Endothelial cell of umbilical vein (primary cell): ENCODE data around the gene DST.

ENCODE experiments used
- CTCF ChIP-seq, 2 donors: IDR thresholded peaks; 1 replicate in 1 of 2; 2 replicates in 1 of 2; pipeline ENCODE4 v1.5.1; 2011; ENCODE audit warnings: low read length in 2 of 2, mild to moderate bottlenecking in 2 of 2, moderate library complexity in 2 of 2, control low read depth in 1 of 2, inconsistent platforms in 1 of 2, low read depth in 1 of 2; ENCODE audit not compliant: insufficient read depth in 1 of 2; ENCODE audit errors: extremely low read depth in 1 of 2
- EZH2 ChIP-seq: IDR thresholded peaks from 2 replicates; pipeline ENCODE4 v1.6.1; 2012; ENCODE audit warnings: borderline replicate concordance, low read depth, mild to moderate bottlenecking, moderate library complexity, low read length, inconsistent platforms; ENCODE audit not compliant: severe bottlenecking
- GATA2 ChIP-seq: IDR thresholded peaks from 2 replicates; pipeline ENCODE4 v1.7.0; 2011; ENCODE audit warnings: low read depth, mild to moderate bottlenecking, moderate library complexity, mixed read lengths, low read length; ENCODE audit not compliant: insufficient read length, insufficient read depth
- JUN ChIP-seq: IDR thresholded peaks from 2 replicates; pipeline ENCODE4 v1.6.1; 2011; ENCODE audit warnings: borderline replicate concordance, low read depth; ENCODE audit not compliant: insufficient read length, insufficient read depth
- MAX ChIP-seq: IDR thresholded peaks from 2 replicates; pipeline ENCODE4 v1.6.1; 2011; ENCODE audit not compliant: insufficient read depth, insufficient read length
- MYC ChIP-seq: IDR thresholded peaks from one replicate; pipeline ENCODE4 v1.6.1; 2011; ENCODE audit warnings: mild to moderate bottlenecking, low read depth, low read length
- POLR2A ChIP-seq: IDR thresholded peaks from 2 replicates; pipeline ENCODE4 v1.6.1; 2012; ENCODE audit warnings: low read depth, mild to moderate bottlenecking, control low read depth, low read length
- POLR2AphosphoS5 ChIP-seq: IDR thresholded peaks from 2 replicates; pipeline ENCODE4 v1.6.1; 2012; ENCODE audit warnings: low read depth, mild to moderate bottlenecking, control low read depth, low read length, moderate library complexity; ENCODE audit not compliant: insufficient read depth

GRCh38 chr6:56535626-56536025 is 107.1 kb downstream of the DST start:
- TF ChIP-seq CTCF (IDR thresholded peaks at IDR 0.05; ENCODE audit: extremely low read depth in 1 of 2, insufficient read depth in 1 of 2, low read depth in 1 of 2, low read length in 2 of 2), result no peak
- no peak for TF ChIP-seq POLR2AphosphoS5
- no peak for TF ChIP-seq EZH2
- no peak for TF ChIP-seq JUN
- no peak for TF ChIP-seq POLR2A
- no peak for TF ChIP-seq MYC
- no peak for TF ChIP-seq GATA2
- TF ChIP-seq MAX, result no peak
